Loucy (cell line): ENCODE results near the gene GMIP.

Experiments used
- H2AFZ ChIP-seq: fragments of 200-600 bp; sonication (generic); 2 replicates; pipeline ENCODE4 v1.6.0; 2016; ENCODE audit warnings: antibody characterized with exemption, mild to moderate bottlenecking, low read length, moderate library complexity
- H3F3A ChIP-seq: fragments of 200-600 bp; 2 replicates; pipeline ENCODE4 v1.6.0; 2016; ENCODE audit warnings: antibody characterized with exemption, low read depth, mild to moderate bottlenecking
- H3K27me3 ChIP-seq: fragments of 200-600 bp; sonication (generic); 2 replicates; pipeline ENCODE4 v1.6.1; 2014; ENCODE audit warnings: low read length, mild to moderate bottlenecking; ENCODE audit not compliant: insufficient read depth, poor library complexity, severe bottlenecking
- H3K36me3 ChIP-seq: fragments of 200-600 bp; sonication (generic); 2 replicates; pipeline ENCODE4 v1.6.1; 2016; ENCODE audit warnings: low read length; ENCODE audit not compliant: insufficient read depth
- H3K4me1 ChIP-seq: fragments of 200-600 bp; sonication (generic); 2 replicates; pipeline ENCODE4 v1.5.1; 2014; ENCODE audit warnings: low read length, mild to moderate bottlenecking; ENCODE audit not compliant: insufficient read depth, poor library complexity, severe bottlenecking
- H3K4me2 ChIP-seq: fragments of 200-600 bp; sonication (generic); 2 replicates; pipeline ENCODE4 v1.6.0; 2014; ENCODE audit warnings: antibody characterized with exemption, low read length, low read depth, mild to moderate bottlenecking; ENCODE audit not compliant: poor library complexity, severe bottlenecking
- H3K4me3 ChIP-seq: fragments of 200-600 bp; sonication (generic); 2 replicates; pipeline ENCODE4 v1.5.1; 2014; ENCODE audit warnings: low read length, mild to moderate bottlenecking, mixed read lengths; ENCODE audit not compliant: poor library complexity, severe bottlenecking
- H3K79me2 ChIP-seq: fragments of 200-600 bp; sonication (generic); 2 replicates; pipeline ENCODE4 v1.6.1; 2014; ENCODE audit warnings: low read length; ENCODE audit not compliant: insufficient read depth
- H3K9ac ChIP-seq: fragments of 200-600 bp; sonication (generic); 2 replicates; pipeline ENCODE4 v1.6.0; 2014; ENCODE audit warnings: mild to moderate bottlenecking, low read depth, low read length, moderate library complexity; ENCODE audit not compliant: poor library complexity, severe bottlenecking
- H3K9me2 ChIP-seq: fragments of 200-600 bp; sonication (generic); replicated peaks from 2 replicates; pipeline ENCODE4 v1.6.1; 2016; ENCODE audit warnings: low read depth, low read length, mixed read lengths
- H3K9me3 ChIP-seq: fragments of 200-600 bp; sonication (generic); 2 replicates; pipeline ENCODE4 v1.6.1; 2014; ENCODE audit warnings: mild to moderate bottlenecking, antibody characterized with exemption, low read length, low read depth; ENCODE audit not compliant: insufficient read depth
- H4K20me1 ChIP-seq: fragments of 200-600 bp; sonication (generic); 2 replicates; pipeline ENCODE4 v1.6.0; 2014; ENCODE audit warnings: antibody characterized with exemption, low read length, mild to moderate bottlenecking; ENCODE audit not compliant: insufficient read depth, poor library complexity, severe bottlenecking
- EZH2phosphoT487 ChIP-seq: fragments of 200-600 bp; IDR thresholded peaks from 2 replicates; pipeline ENCODE4 v1.6.1; 2018; ENCODE audit warnings: antibody characterized with exemption, mild to moderate bottlenecking, moderate library complexity, borderline replicate concordance
- TF ChIP-seq, protein P1 (sequence below): fragments of 200-600 bp; sonication (generic); conservative IDR thresholded peaks from 2 replicates; pipeline ENCODE4 v1.5.1; 2014; ENCODE audit warnings: mild to moderate bottlenecking, antibody characterized with exemption, low read length

Gene GMIP

DNA sequence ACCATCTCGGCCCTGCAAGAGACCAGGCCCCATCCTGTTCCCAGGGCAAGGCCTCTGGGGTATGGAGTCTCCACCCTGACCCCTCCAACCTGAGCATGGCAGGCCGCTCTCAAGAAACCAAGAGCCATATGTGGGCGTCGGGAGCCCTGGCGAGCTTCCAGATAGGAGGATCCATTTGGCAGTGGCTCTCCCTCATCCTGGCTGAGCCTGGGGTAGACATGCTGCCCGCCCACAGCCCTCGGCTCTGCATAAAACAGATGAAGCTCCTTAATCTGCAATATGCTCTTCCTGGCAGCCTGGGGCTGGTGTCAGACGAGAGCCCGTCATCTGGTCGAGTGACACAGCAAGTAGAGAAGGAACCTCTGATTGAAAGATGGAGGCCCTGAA is 13.9 kb upstream of the GMIP start:
- H3K9ac ChIP-seq = no peak overlapping the region
- peaks cover 12% of the 10 kb centered on the region for H3K4me1 ChIP-seq
- H3K36me3 ChIP-seq = peaks cover 67% of the 10 kb centered on the region; the same call in 1 of the 2 replicates
- no peaks in the 10 kb centered on the region for H3K9me2 ChIP-seq
- H3K4me3 ChIP-seq = no peak overlapping the region
- no peaks in the 10 kb centered on the region for H3F3A ChIP-seq
- H3K9me3 ChIP-seq = no peaks in the 10 kb centered on the region
- TF ChIP-seq EZH2phosphoT487 = no peak
- TF ChIP-seq, protein P1, sequence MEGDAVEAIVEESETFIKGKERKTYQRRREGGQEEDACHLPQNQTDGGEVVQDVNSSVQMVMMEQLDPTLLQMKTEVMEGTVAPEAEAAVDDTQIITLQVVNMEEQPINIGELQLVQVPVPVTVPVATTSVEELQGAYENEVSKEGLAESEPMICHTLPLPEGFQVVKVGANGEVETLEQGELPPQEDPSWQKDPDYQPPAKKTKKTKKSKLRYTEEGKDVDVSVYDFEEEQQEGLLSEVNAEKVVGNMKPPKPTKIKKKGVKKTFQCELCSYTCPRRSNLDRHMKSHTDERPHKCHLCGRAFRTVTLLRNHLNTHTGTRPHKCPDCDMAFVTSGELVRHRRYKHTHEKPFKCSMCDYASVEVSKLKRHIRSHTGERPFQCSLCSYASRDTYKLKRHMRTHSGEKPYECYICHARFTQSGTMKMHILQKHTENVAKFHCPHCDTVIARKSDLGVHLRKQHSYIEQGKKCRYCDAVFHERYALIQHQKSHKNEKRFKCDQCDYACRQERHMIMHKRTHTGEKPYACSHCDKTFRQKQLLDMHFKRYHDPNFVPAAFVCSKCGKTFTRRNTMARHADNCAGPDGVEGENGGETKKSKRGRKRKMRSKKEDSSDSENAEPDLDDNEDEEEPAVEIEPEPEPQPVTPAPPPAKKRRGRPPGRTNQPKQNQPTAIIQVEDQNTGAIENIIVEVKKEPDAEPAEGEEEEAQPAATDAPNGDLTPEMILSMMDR = no peak
- H4K20me1 ChIP-seq = peaks cover 13% of the 10 kb centered on the region
- no peak overlapping the region for H2AFZ ChIP-seq
- H3K27me3 ChIP-seq = no peaks in the 10 kb centered on the region
- no peak overlapping the region for H3K4me2 ChIP-seq
- H3K79me2 ChIP-seq = peaks cover 25% of the 10 kb centered on the region

DNA sequence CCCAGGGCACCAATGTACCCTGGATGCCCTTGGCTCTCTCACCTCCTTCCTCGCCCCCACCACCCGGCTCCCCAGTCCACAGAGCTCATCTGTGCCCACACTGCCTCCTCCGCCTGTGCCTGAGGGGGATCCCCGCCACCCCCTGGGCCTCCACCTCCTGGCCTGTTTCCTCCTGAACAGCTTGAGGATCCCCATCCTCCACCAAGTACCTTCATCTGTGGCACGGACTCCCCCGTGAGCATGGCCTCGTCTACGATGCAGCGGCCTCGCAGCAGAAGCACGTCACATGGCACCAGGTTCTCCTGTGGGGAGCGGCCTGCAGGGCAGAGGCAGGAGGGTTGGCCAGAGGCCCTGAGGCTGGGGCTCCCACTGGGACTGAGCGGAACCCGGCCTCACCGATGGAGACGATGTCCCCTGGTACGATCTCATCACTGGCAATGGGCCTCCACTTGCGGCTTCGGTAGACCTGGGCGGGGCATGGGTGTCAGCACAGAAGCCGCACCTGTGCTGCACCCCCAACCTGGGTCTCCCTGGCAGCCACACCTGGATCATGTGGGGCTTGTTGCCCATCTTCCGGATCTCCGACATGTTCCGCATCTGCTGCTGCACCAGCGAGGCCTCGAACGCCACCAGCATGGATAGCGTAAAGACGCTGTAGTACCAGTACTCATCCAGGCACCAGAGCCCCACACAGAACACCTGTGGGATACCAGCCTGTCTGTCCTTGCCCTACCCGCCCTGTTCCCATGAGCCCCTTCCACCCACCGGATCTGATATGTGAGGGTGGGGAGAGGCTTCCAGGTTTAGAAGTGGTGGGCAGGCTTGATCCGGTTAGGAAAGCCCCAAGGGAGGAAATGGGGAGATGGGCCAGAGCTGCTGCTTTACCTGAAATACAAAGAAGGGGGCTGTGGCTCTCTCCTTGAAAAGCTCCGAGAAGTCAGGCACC is 13.3 kb upstream of the GMIP start:
- Histone ChIP-seq H2AFZ (no peak overlapping the region), H3K27me3 (no peaks in the 10 kb centered on the region), H3K9me3 (no peaks in the 10 kb centered on the region), H3K36me3 (peaks cover 73% of the 10 kb centered on the region; the same call in 1 of the 2 replicates), H3K9me2 (no peaks in the 10 kb centered on the region), H3K79me2 (peaks cover 18% of the 10 kb centered on the region), H3K4me1 (peaks cover 6% of the 10 kb centered on the region), H3K9ac (no peak overlapping the region), H4K20me1 (peaks cover 7% of the 10 kb centered on the region), H3F3A (no peaks in the 10 kb centered on the region), H3K4me3 (no peak overlapping the region), H3K4me2 (no peak overlapping the region)
- TF ChIP-seq, protein P1 = no peak
- TF ChIP-seq EZH2phosphoT487 = no peak

DNA sequence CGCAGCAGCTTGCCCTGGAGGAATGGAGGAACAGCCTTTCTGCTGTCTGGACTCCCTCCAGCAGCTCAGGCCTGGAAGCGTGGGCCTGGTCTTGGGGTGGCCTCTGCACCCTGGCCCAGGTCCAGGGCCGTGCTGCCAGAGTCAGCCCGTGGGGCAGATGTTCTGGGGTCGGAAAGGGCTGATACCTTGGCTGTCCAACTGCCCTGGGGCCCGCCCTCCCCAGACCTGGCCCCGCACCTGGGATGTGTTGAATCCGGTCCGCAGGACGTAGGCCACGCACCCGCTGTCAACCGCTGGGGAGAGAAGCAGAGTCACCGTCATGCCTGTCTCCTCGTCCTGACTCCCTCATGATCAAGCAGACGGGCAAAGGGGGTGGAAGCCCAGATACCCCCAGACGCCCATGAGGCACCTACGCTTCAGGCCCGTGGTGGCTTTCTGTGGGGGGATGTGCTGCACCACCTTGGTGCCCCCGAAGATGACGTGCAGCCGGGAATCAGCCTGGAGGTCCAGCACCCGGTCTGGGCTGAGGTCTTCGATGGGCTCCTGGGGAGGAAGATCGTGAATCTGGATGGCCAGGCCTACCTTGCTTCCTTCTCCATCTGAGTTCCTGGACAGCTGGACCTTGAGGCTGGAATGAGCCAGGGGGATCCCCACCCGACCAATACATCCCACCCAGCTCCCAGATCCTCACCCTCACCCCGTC is 12.3 kb upstream of the GMIP start:
- no peak for TF ChIP-seq EZH2phosphoT487
- TF ChIP-seq, protein P1 = no peak

More for the DNA sequence above, 12.3 kb upstream of the GMIP start:
- no peaks in the 10 kb centered on the region for H3K9me2 ChIP-seq
- no peak overlapping the region for H3K9ac ChIP-seq
- H3K4me1 ChIP-seq = no peaks in the 10 kb centered on the region
- H3F3A ChIP-seq = no peaks in the 10 kb centered on the region
- no peaks in the 10 kb centered on the region for H3K9me3 ChIP-seq
- no peaks in the 10 kb centered on the region for H4K20me1 ChIP-seq
- H3K4me3 ChIP-seq = no peak overlapping the region
- no peak overlapping the region for H2AFZ ChIP-seq
- H3K36me3 ChIP-seq = peaks cover 83% of the 10 kb centered on the region; the same call in 1 of the 2 replicates
- no peaks in the 10 kb centered on the region for H3K27me3 ChIP-seq
- no peak overlapping the region for H3K4me2 ChIP-seq
- peaks cover 9% of the 10 kb centered on the region; the same call in 1 of the 2 replicates for H3K79me2 ChIP-seq
